Activated T-cell treated with anti-CD3 and anti-CD28 coated beads, Interleukin-2, amount 50 U/mL, for 1 hour (primary cell): ENCODE data around the gene TPT1.
"Not testable (repeated sequence)": the region's sequence is repeated elsewhere in the genome, so short reads cannot be mapped to it uniquely, and the experiment has no call there.

ENCODE experiments used
- DNase-seq: peaks from one replicate; pipeline ENCODE4 v3.0.0-alpha.2; 2020

Gene TPT1

DNA sequence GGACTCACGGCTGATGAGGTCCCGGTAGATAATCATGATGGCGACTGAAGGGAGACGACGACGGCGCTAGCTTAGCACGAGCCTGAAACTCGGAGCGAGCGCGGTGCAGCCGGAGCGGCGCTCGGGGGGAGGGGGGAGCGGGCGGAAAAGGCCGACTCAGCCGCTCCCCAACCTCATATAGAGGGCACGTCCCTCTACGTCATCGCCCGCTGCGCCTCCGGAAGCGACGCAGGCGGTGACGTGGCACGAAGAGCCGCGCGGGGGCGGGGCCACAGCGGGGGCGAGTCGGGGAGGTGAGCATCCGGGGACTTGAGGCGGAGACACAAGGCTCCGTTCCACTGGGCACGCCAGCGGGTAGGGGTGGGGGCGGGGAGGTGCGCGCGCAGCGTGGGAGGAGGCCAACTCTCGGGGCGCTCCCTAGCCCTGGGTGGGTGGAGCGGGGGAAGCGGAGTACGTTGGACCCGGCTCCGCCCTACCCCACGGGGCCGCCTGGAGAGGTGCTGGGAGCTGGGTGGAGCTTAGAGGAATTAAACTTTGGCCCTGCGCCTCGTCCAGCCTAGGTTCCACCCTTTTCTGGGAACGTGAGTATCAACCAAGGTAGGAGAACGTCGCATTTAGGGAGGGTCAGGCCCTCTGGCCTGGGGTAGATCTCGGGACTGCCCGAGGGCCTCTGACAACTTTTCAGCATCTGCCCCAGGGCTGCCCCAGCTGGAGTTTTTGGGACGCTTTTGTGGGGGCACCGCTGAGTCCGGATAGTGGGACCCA, at the start of gene TPT1:
TPT1 (minus strand) TSS at position 150 of the 765 bp plus-strand sequence; CDS start at position 36, 114 bp downstream.
- DNase-seq, result peak; percentile 100

DNA sequence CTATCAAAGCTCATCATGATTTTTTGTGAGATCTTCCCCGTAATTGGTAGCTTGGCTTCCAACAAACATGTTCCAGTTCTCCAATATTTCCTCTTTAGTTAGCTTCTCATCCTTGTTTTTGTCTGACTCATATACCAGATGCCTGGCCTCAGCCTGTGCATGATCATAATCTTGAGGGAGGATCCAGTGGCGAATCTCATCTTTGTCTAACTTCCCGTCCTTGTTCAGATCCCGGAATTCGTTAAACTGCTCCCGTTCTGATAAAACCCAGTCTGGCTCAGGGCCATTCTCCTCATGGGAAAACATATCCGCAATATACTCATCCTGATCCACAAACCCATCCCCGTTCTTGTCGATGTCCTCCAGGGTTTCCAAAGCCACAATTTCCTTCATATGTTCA, 49.4 kb upstream of the TPT1 start:
- DNase-seq, result not testable (repeated sequence)

DNA sequence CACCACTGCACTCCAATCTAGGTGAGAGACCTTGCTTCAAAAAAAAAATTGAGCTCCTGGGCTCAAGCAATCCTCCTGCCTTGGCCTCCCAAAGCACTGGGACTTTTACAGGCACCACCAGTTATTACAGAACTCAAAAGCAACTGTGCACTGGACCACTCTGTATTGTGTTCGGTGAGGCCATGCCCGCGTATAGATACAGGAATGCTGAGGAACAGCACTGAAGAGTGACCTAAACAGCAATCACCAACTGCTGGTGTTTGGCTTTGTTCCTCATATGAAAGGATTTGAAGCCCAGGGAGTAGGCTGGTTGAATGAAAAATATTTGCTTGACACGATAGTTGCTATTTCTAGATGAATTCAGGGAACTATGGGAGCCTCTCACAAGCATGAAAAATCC, 47.7 kb upstream of the TPT1 start:
- no peak for DNase-seq

DNA sequence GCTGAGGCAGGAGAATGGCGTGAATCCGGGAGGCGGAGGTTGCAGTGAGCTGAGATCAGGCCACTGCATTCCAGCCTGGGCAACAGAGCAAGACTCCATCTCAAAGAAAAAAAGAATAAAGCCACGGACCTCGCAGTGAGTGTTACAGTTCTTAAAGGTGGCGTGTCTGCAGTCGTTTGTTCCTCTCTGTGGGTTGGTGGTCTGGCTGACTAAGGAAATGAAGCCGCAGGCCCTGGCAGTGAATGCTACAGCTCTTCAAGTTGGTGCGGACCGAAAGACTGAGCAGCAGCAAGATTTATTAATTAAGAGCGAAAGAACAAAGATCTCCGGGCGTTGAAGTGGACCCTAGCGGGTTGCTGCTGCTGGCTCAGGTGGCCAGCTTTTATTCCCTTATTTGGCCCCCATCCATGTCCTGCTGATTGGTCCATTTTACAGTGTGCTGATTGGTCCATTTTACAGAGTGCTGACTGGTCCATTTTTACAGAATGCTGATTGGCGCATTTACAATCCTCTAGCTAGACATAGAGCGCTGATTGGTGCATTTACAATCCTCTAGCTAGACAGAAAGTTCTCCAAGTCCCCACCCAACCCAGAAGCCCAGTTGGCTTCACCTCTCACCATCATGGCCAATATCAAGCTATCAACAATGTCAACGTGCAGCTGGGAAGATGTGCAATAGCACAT, 46.1 kb upstream of the TPT1 start:
- not testable (repeated sequence) for DNase-seq

DNA sequence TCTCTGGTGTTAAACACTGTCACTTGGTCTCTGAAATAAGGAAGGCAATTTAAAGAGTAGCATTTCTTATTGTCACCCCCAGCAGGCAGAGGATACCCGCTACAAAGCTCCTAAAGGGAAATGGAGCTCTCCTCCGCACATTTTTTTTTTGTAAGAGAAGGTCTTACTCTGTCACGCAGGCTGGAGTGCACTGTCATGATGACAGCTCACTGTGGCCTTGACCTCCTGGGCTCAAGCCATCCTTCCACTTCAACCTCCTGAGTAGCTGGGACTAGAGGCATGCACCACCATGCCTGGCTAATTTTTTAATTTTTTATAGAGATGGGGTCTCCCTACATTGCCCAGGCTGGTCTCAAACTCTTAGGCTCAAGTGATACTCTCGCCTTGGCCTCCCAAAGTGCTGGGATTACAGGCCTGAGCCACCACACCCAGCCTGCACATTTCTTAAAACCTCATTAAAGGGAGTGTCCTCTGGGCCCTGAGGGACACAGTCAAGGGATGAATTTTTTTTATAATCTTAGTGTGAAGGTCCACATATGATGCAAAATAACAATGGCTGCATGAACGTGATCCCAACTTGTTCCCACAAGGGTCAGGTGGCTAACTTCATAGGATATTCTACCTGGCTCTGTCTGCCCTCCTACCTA, 45.0 kb upstream of the TPT1 start:
- no peak for DNase-seq

DNA sequence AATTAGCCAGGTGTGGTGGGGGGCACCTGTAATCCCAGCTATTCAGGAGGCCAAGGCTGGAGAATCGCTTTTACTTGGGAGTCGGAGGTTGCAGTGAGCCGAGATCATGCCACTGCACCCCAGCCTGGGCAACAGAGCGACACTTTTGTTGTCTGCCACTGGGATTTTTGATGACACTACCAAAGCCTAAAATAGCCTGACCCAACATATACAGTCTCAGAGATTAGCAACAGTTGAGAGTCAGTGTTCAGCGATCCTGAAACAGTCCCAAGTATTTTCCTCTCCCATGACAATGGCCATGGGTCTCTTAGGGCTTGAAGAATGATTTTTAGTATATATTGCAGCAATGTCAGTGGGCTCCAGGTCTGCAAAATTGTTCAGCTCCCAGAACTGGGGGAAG, 44.3 kb upstream of the TPT1 start:
- DNase-seq, result no peak

DNA sequence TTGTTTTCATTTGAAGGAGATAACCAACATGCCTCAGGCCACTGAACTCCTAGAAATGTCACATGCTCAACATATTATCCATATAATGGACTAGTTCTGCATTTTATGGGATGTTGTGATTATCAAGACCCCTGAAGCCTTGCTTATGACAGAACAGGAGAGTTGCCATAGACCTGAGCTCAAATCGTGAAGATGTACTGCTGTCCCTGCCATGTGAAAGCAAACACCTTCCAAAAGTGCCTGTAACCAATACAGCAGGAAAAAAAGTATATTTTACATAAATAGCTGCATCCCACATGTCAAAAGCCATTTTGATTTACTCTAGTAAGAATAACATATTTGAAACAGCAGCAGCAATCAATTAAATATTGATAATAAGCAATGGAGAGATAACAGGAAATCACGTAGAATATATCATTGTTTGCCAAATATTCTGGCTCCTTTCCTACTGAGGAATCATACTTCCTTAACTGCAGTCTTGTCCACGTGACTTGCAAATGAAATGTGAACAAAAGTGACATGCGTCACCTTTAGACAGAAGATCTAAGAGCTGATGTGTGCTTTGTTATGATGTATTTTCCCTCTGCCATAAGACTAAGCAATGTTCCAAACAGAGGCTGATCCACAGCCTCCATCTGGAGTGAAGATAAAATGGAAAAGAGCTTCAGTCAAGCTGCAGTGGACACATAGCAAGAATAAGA, 43.6 kb upstream of the TPT1 start:
- DNase-seq, result no peak

DNA sequence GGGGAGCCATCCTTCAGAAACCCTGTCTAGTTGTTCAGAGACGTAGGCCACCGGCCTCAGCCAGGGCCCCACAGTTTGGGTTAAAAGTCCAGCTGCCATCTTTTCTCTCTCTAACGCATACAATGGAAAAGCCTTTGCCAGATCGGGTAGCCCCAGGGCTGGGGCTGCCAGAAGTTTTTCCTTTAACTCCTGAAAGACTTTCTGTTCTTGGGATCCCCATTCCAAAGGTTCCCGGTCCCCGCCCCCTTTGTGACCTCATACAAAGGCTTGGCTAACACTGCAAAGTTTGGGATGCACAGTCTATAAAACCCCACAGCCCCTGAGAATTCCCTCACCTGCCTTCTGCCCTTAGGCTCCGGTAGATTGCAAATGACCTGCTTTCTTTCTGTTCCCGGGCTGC, 41.8 kb upstream of the TPT1 start:
- DNase-seq, result not testable (repeated sequence)

DNA sequence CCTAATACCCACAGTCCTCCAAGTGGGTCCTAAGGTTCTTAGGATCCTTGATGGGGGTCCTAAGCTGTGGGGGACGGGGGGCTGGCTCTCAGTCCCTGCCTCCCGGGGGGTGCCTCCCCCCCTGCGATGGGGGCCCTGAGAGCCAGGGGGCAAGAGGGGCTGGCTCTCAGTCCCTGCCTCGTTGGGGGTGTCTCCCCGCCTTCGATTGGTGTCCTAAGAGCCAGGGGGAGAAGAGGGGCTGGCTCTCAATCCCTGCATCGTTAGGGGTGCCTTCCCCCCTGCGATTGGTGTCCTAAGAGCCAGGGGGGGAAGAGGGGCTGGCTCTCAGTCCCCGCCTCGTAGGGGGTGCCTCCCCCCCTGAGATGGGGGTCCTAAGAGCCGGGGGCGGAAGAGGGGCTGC, 40.2 kb upstream of the TPT1 start:
- no peak for DNase-seq

DNA sequence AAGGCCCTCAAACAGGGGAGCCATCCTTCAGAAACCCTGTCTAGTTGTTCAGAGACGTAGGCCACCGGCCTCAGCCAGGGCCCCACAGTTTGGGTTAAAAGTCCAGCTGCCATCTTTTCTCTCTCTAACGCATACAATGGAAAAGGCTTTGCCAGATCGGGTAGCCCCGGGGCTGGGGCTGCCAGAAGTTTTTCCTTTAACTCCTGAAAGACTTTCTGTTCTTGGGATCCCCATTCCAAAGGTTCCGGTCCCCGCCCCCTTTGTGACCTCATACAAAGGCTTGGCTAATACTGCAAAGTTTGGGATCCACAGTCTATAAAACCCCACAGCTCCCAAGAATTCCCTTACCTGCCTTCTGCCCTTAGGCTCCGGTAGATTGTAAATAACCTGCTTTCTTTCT, 39.7 kb upstream of the TPT1 start:
- not testable (repeated sequence) for DNase-seq

DNA sequence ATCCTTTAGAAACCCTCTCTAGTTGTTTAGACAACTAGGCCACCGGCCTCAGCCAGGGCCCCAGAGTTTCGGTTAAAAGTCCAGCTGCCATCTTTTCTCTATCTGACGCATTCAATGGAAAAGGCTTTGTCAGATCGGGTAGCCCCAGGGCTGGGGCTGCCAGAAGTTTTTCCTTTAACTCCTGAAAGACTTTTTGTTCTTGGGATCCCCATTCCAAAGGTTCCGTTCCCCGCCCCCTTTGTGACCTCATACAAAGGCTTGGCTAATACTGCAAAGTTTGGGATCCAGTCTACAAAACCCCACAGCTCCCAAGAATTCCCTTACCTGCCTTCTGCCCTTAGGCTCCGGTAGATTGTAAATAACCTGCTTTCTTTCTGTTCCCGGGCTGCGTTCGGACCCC, 38.5 kb upstream of the TPT1 start:
- DNase-seq, result not testable (repeated sequence)

DNA sequence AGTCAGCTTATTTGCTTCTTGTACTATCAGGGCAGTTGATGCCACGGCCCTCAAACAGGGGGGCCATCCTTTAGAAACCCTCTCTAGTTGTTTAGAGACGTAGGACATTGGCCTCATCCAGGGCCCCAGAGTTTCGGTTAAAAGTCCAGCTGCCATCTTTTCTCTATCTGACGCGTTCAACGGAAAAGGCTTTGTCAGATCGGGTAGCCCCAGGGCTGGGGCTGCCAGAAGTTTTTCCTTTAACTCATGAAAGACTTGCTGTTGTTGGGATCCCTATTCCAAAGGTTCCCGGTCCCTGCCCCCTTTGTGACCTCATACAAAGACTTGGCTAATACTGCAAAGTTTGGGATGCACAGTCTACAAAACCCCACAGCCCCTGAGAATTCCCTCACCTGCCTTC, 37.8 kb upstream of the TPT1 start:
- not testable (repeated sequence) for DNase-seq

DNA sequence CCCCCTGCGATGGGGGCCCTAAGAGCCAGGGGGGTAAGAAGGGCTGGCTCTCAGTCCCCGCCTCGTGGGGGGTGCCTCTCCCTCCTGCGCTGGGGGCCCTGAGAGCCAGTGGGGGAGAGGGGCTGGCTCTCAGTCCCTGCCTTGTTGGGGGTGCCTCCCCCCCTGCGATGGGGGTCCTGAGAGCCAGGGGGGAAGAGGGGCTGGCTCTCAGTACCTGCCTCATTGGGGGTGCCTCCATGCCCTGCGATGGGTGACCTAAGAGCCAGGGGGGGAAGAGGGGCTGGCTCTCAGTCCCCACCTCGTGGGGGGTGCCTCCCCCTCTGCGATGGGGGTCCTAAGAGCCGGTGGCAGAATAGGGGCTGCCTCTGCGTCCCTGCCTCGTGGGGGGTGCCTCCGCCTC, 36.3 kb upstream of the TPT1 start:
- DNase-seq, result not testable (repeated sequence)

DNA sequence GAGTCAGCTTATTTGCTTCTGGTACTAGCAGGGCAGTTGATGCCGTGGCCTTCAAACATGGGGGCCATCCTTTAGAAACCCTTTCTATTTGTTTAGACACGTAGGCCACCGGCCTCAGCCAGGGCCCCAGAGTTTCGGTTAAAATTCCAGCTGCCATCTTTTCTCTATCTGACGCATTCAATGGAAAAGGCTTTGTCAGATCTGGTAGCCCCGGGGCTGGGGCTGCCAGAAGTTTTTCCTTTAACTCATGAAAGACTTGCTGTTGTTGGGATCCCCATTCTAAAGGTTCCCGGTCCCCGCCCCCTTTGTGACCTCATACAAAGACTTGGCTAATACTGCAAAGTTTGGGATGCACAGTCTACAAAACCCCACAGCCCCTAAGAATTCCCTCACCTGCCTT, 35.7 kb upstream of the TPT1 start:
- DNase-seq, result not testable (repeated sequence)

DNA sequence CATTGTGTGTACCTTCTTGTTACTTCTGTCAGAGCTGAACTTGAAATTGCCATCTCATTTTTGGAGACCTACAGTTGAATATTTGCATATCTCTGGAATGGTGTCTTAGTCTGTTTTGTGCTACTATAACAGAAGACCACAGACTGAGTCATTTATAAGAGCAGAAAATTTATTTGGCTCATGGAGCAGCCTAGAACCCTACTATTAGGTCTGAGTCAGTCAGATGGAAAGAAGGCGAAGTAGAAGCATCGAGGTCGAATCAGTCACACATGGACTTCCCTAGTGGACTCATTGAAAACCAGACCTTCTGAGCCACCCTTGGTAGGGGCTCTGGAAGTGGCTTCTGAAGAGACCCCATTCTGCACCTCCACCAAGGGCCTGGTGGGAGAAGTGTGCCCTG, 33.9 kb upstream of the TPT1 start:
- DNase-seq, result no peak

DNA sequence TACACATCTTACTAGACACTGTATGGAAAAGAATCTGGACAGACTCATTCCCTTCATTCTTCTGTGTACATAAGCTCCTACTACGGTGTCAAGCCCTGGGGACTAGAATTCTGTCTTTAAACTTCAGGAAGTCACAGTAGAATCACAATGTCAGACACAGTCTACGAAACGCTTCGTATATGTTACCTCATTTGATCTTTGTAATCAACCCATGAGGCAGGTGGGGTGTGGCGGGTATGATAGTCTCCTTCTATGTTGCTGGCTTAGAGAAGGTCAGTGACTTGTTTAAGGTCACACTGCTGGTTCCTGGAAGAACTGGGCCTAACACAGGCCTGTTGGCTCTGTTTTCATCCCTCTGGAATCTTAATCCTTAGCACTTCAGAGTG, 32.2 kb upstream of the TPT1 start:
- DNase-seq, result no peak

DNA sequence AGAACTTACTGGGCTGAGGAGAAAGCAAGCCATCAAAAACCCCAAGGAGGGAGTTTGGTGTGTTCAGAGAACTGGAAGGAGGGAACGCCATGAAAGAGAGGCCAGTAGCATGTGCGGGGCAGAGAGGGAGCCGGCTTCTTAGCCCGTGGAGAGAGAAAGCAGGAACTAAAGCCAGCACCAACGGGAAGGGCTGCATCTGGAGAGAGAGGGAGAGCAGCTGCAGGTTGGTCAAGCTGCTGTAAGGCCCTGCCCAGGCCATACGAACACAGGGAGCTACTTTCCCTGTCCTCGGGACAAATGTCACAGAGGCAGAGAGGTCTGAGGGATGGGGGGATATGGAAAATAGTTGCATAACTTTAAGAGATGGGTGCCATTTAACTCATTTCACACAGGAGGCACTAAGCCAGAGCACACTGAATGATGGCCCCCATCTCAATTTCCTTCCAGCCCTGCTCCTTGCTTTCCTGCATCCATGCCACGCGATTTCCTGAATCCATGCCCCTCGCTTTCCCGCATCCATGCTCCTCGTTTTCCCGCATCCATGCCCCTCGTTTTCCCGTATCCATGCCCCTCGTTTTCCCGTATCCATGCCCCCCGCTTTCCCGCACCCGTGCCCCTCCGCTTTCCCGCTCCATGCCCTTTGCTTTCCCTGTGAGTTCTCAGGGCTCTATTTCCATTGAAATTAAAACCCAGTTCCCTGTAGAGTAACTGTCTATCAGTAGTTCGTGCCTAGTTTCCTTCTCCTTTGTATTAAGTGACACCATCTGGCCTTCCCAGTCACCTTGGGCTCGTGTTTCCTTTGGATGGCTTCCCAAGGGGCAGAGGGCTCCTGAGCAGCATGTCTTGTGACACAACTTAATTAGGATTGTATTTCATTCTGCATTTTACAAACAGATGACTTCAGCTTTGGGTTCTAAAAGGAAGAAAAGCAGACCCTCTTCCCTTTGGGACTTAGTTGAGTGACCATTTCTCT, 31.5 kb upstream of the TPT1 start:
- no peak for DNase-seq

DNA sequence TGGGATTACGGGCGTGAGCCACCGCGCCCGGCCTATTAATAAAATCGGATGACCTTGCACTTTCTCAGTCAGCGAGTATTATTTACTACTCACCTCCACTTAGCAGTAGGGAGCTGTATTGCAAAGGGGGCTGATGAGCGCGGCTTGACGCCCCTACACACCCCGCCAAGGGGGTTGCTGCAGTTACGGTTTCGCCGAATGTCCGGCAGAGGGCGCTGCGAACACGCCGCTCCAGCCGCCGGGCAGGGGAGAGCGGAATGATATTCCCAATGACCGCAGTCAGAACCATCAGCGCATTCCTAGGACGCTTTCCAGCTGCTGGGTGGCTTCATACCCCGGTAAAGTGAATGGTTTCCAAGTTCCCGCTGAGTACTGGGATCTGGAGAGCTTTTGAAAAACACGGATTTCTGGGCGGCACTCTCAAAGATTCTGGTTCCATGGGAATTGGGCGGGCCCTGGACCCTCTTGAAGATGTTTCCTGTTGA, 30.0 kb upstream of the TPT1 start:
- DNase-seq, result peak; percentile 62

DNA sequence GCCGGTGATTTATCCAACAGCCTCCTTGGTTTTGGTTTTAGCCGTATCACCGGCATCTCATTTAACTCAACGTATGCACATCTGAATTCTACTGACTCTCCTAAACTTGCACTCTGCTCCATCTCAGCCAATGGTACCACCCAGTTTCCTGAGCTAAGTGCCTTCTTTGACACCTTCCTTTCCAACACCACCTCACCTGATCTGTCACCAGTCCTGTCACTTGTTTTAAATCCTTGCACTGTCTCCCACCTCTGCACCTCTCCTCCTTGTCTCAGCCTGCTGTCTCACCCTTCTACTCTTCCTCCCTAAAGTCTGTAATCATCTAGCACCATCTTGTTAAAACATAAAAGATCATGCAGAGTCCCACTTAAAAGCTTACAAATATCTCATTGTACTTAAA, 28.1 kb upstream of the TPT1 start:
- DNase-seq, result no peak

DNA sequence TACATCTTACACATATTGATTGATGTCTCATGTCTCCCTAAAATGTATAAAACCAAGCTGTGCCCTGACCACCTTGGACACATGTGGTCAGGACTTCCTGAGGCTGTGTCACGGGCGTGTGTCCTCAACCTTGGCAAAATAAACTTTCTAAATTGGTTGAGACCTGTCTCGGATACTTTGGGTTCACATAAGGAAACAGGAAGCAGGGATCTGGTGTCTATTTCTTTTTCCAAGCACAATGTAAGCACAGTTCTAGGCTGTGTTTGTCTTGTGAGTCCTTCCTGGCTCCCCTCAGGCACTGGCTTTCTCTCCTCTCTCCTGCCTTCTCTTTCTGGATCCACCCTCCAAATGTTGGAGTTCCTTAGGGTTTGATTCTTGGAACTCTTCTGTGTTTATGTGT, 27.6 kb upstream of the TPT1 start:
- DNase-seq, result no peak

DNA sequence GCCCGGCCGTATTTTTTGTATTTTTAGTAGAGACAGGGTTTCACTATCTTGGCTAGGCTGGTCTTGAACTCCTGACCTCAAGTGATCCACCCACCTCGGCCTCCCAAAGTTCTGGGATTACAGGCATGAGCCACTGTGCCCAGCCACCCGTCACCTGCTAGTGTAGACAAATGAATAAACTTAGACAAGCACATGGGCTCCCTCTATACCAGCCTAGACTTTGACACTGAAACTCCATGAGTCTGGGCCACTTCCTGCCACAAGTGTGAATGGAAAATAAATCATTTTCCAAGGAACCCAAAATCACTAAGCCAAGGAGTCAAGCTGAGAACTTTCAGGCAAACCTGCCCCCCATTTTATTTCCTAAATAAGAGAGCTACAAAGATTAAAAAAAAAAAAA, 27.0 kb upstream of the TPT1 start:
- no peak for DNase-seq

DNA sequence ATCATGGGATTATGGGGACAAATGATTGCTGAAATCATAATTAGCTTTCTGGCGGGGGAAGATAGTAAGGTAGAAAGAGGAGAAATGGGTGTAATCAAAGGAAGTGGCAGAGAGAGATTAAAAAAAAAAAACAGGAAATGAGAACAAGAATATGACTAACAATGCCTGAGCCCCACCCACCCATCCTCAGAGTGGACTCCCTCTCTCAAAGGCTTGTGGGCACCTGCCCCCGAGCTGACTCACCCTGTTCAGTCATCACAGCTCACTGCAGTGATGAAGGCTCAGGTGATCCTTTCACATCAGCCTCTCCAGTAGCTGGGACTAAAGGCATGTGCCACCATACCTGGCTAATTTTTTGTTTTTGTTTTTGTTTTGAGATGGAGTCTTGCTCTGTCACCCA, 26.4 kb upstream of the TPT1 start:
- DNase-seq, result peak; percentile 81
